Measurements from ENCODE around the gene CCNL1. TPM values are rescaled to one million over a fixed set of nuclear protein-coding genes. Genes with fewer than 3 reads are reported as not detected.
"Not testable (repeated sequence)": the region's sequence is repeated elsewhere in the genome, so short reads cannot be mapped to it uniquely, and the experiment has no call there.

CCNL1 gene
- total RNA-seq, 3 donors from 2014 or later (not counting 1 experiment from before 2014, with no cell fraction given), result 1,104 to 1,331 (median 1,220) TPM

- intact Hi-C loops (cut with micrococcal nuclease), result loop anchor here (5.0 kb wide), 1 partner anchor 1327 kb away; the partner anchor contains the start of gene SLC33A1
- peaks cover 5 to 9% of the 10 kb centered on the region in 2 donors for H3K9me3 Mint-ChIP-seq
- H3K27me3 Mint-ChIP-seq (ENCODE audit: low read depth in 2 of 2), result no peaks in the 10 kb centered on the region
- H3K9me3 ChIP-seq (ENCODE audit: control insufficient read depth, insufficient read depth, low read length), result no peaks in the 10 kb centered on the region
- H3K4me3 ChIP-seq (ENCODE audit: low read length), result no peak overlapping the region
- H3K4me1 ChIP-seq (ENCODE audit: control insufficient read depth, insufficient read depth, low read length), result peaks cover 7% of the 10 kb centered on the region
- H3K27me3 ChIP-seq (ENCODE audit: control insufficient read depth, insufficient read depth, low read length), result no peaks in the 10 kb centered on the region
- no peak overlapping the region for H3K27ac ChIP-seq (ENCODE audit: low read length)
- TF ChIP-seq CTCF (IDR thresholded peaks at IDR 0.05), result no peak
- peaks cover 17 to 18% of the 10 kb centered on the region in 2 donors for H3K4me1 Mint-ChIP-seq
- peaks cover 11% of the 10 kb centered on the region for H3K36me3 Mint-ChIP-seq
- no peak for DNase-seq
- no peak for ATAC-seq
- H3K27ac Mint-ChIP-seq, result no peak overlapping the region
- no peak overlapping the region for H3K4me3 Mint-ChIP-seq
- 98% methylated on average over 27 of the region's 27 CpGs for WGBS (ENCODE audit: insufficient coverage)
- H3K36me3 ChIP-seq (ENCODE audit: control insufficient read depth, insufficient read depth, low read length), result no peaks in the 10 kb centered on the region
Observed at GRCh38 chr3:157179365-157179803, 19.4 kb upstream of the CCNL1 start.

GRCh38 chr3:157178503-157179364, 18.8 kb upstream of the CCNL1 start:
- H3K9me3 Mint-ChIP-seq; DNase-seq; H3K9me3 ChIP-seq (ENCODE audit: control insufficient read depth, insufficient read depth, low read length); H3K4me3 ChIP-seq (ENCODE audit: low read length); H3K4me3 Mint-ChIP-seq; H3K36me3 Mint-ChIP-seq; H3K27ac ChIP-seq (ENCODE audit: low read length); ATAC-seq; H3K27me3 Mint-ChIP-seq (ENCODE audit: low read depth in 2 of 2); H3K27ac Mint-ChIP-seq; H3K27me3 ChIP-seq (ENCODE audit: control insufficient read depth, insufficient read depth, low read length); H3K36me3 ChIP-seq (ENCODE audit: control insufficient read depth, insufficient read depth, low read length): not testable (repeated sequence)
- 94% methylated on average over 54 of the region's 54 CpGs for WGBS (ENCODE audit: insufficient coverage)
- H3K4me1 ChIP-seq (ENCODE audit: control insufficient read depth, insufficient read depth, low read length), result peaks cover 13% of the 10 kb centered on the region
- peaks cover 21% of the 10 kb centered on the region in 2 donors for H3K4me1 Mint-ChIP-seq
- intact Hi-C loops (cut with micrococcal nuclease), result loop anchor here (5.0 kb wide), 1 partner anchor 1326 kb away; the partner anchor contains the start of gene SLC33A1

GRCh38 chr3:157177801-157178453, 18.0 kb upstream of the CCNL1 start:
- peaks cover 14% of the 10 kb centered on the region for H3K4me1 ChIP-seq (ENCODE audit: control insufficient read depth, insufficient read depth, low read length)
- 99% methylated on average over 5 of the region's 9 CpGs for WGBS (ENCODE audit: insufficient coverage)
- not testable (repeated sequence) for ATAC-seq; H3K27ac ChIP-seq (ENCODE audit: low read length); H3K9me3 Mint-ChIP-seq; DNase-seq; H3K27me3 ChIP-seq (ENCODE audit: control insufficient read depth, insufficient read depth, low read length); H3K36me3 ChIP-seq (ENCODE audit: control insufficient read depth, insufficient read depth, low read length); H3K36me3 Mint-ChIP-seq; H3K27me3 Mint-ChIP-seq (ENCODE audit: low read depth in 2 of 2); H3K9me3 ChIP-seq (ENCODE audit: control insufficient read depth, insufficient read depth, low read length); H3K4me3 ChIP-seq (ENCODE audit: low read length); H3K4me3 Mint-ChIP-seq
- intact Hi-C loops (cut with micrococcal nuclease), result loop anchor here (5.0 kb wide), 1 partner anchor 1326 kb away; the partner anchor contains the start of gene SLC33A1
- peaks cover 21% of the 10 kb centered on the region in 2 donors for H3K4me1 Mint-ChIP-seq
- H3K27ac Mint-ChIP-seq, result peak overlapping the region; percentile 8 to 100

- Mint-ChIP-seq H3K9me3 (no peaks in the 10 kb centered on the region), H3K27me3 (ENCODE audit: low read depth in 2 of 2) (peaks cover 4 to 9% of the 10 kb centered on the region in 2 donors), H3K4me3 (peak overlapping the region; percentile 45), H3K4me1 (peaks cover 21% of the 10 kb centered on the region in 2 donors), H3K27ac (peak overlapping the region; percentile 8 to 100), H3K36me3 (no peaks in the 10 kb centered on the region)
- Histone ChIP-seq H3K4me1 (ENCODE audit: control insufficient read depth, insufficient read depth, low read length) (peaks cover 14% of the 10 kb centered on the region), H3K9me3 (ENCODE audit: control insufficient read depth, insufficient read depth, low read length) (no peaks in the 10 kb centered on the region), H3K27me3 (ENCODE audit: control insufficient read depth, insufficient read depth, low read length) (no peaks in the 10 kb centered on the region), H3K36me3 (ENCODE audit: control insufficient read depth, insufficient read depth, low read length) (no peaks in the 10 kb centered on the region), H3K27ac (ENCODE audit: low read length) (no peak overlapping the region), H3K4me3 (ENCODE audit: low read length) (no peak overlapping the region)
- intact Hi-C loops (cut with micrococcal nuclease), result loop anchor here (5.0 kb wide), 1 partner anchor 1325 kb away; the partner anchor contains the start of gene SLC33A1
- WGBS (ENCODE audit: insufficient coverage), result 92% methylated on average over 10 of the region's 10 CpGs
- ATAC-seq, result no peak
- DNase-seq, result no peak
- TF ChIP-seq CTCF (IDR thresholded peaks at IDR 0.05), result no peak
Observed at GRCh38 chr3:157176934-157177333, 17.0 kb upstream of the CCNL1 start.

Measured in natural killer cell (primary cell).